ENCODE data around the gene IPMK.
"Not testable (repeated sequence)": the region's sequence is repeated elsewhere in the genome, so short reads cannot be mapped to it uniquely, and the experiment has no call there.

Gene IPMK

DNA sequence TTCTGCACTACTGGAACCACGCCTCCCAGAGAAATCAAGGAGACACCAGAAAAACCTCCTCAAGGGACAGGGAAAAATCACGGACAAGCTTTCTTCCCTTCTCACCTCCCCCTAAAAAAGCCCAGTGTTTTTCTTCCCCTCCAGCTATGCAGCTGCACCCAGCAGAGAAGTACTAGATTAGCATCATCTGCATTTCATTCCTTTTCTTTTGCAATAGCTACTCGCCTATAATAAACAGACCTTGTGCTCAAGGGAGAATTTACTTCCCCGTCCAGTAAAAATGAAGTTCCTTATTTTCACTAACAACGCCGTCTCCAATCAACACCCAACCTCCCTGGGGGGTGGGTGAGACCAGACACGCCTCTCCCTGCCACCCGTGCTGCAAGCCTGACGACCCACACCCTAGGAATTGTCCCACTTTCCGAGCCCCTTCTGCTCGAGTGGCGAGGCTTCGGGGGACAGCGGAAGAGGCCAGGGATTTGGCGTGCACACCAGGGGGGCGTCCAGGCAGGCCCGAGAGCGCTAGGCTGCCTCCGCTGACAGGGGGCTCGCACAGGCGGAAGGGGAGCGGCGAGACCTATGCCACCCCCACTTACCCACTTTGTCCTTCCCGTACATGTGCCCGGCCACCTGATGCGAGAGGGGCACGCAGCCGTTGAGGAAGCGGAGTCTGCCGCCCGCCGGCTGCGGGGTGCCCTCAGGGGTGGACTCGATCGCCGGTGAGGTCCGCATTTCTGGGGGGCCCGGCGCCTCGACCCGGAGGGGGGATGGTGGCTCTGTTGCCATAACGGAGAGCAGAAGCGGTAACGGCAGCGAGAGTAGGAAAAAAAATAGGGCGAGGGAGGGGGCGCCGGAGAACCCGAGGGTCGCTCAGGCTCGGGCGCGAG, 625 bp downstream of the IPMK start:
- no peak for DNase-seq (ENCODE audit: low read depth)

DNA sequence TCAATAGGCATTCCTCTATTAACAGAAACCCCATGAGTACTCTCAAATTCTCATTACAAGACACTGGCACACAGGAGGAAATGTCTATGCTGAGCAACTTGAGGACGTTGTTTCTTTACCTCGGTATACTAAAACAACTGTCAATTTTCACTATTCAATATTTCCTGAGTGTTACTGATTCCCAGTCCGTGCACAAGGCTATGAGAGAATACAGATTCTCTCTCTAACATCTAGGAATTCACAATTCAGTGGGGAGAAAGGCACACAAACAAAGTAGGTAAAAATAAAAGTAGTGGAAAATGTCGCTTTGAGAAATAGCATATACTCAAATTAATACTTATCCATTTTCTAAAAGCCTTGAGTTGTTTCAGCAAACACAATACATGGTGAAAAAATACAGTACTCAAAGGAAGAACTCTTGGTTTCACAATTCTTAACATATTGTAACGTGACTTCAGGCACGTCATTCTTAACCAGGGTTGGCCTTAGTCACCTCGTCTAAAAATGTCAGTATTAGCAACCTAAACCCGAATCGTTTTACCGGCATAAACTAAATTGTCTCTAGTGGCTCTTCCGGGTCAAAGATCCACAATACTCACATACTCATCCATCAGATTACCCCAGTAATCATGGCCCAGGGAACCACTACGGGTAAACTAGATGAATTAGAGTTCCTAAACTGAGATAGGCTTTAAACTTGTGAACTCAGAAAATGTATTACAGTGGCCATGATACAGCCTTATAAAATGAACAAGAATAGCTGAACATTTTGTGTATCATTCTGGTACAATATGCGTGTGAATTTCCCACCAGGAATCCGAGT, 1.5 kb downstream of the IPMK start:
- no peak for DNase-seq (ENCODE audit: low read depth)

DNA sequence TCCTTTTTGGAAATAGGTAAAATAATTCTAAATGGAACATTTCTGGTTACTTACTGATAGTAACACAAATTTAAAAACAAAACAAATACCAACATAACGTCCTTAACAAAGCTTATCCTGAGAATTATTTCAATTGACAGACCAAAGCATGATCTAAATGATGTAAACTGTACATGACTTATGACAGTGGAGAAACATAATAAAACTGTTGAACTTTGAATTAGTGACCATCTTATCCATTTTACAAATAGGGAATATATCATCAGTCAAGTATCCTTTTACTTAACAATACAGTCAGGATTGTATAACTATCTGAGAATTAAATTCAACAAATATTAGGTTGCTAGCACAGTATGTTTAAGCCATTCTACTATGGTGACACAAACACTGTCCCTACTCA, 2.4 kb downstream of the IPMK start:
- DNase-seq (ENCODE audit: low read depth): no peak

DNA sequence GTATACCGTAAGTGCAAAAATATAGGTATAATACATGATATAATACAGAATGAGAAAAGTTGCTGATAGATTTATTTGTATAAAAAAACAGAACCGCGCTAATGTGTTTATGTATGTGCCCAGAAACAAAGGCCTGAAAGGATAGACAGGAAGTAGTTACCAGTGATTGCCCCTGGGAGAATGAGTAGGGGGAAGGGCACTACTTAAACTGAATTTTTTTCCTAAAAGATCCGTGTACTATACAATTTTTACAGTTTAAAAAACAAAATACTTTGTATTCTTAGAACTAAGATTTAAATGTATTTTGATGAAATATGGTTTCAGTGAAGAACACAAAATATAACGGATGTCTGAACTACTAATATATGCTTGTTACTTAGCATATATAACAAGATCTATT, 2.9 kb downstream of the IPMK start:
- no peak for DNase-seq (ENCODE audit: low read depth)

DNA sequence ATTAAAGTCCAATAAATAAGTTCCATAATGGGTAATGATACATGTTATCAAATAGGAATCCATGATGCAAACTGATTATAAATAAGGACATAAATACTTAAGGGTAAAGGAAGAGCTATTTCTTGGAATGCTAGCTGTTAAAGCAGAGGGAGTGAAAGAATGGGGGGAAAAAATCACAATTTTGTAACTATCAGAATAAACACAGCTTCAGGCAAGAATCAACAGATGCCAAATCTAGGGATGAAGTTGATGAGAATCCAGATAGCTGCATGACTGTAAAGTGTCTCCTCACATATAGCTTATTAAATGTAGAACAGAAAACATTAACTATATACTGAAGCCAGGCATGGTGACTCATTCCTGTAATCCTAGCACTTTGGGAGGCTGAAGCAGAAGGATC, 4.9 kb downstream of the IPMK start:
- DNase-seq (ENCODE audit: low read depth): no peak

GRCh38 chr10:58260334-58260733, 7.4 kb downstream of the IPMK start:
- DNase-seq (ENCODE audit: low read depth): no peak

DNA sequence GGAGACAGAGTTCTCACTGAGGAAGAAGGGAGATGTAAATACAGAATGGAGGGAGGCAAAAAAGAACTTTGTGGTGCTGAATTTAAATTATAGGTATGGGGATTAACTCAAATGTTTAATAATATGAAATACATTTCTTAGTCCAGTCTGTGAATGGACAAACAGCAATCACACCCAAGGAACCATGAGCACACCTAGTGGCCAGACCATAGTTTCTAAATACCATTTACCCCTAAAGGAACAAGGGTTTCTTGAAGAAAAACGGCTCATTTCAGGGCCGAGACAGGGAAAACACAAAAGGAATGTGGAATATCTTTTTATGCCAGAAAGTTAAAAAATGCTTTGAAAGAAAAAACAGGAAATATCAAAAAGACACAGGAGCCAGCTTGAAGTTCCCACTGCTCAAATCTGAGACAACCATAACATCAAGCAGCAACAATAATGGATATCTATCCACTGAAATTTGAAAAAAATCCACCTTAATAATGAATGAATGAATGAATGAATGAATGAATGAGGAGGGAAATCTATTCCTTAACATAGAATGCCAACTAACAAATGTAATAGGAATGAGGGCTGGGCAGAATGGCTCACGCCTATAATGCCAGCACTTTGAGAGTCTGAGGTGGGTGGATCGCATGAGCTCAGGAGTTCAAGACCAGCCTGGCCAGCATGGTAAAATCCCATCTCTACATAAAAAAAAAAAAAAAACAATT, 8.6 kb downstream of the IPMK start:
- no peak for DNase-seq (ENCODE audit: low read depth)

- DNase-seq (ENCODE audit: low read depth): not testable (repeated sequence)
Measured at GRCh38 chr10:58256013-58256780, 11.5 kb downstream of the IPMK start.

DNA sequence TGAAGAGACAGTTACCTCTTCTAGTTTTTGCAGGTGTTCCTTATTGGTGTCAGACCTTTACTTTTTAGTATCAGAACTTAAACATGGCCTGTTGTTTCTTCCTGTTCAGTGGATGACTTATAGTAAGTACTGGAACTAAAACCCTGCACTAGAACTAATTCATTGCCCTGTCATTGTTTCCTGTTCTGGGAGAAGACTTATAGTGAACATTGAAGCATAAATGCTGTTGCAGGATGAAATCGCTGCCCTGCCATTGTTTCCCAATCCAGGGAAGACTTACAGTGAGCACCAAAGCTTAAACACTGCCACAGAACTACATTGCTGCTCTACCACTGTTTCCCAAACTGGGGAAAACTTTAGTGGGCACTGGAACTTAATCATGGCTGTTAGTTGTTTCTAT, 13.1 kb downstream of the IPMK start:
- no peak for DNase-seq (ENCODE audit: low read depth)

GRCh38 chr10:58253184-58253583, 14.5 kb downstream of the IPMK start:
- DNase-seq (ENCODE audit: low read depth): no peak

- DNase-seq (ENCODE audit: low read depth): not testable (repeated sequence)
Measured at GRCh38 chr10:58244666-58245065, 23.0 kb downstream of the IPMK start.

GRCh38 chr10:58244242-58244641, 23.5 kb downstream of the IPMK start:
- DNase-seq (ENCODE audit: low read depth): not testable (repeated sequence)

GRCh38 chr10:58243801-58244200, 23.9 kb downstream of the IPMK start:
- not testable (repeated sequence) for DNase-seq (ENCODE audit: low read depth)

DNA sequence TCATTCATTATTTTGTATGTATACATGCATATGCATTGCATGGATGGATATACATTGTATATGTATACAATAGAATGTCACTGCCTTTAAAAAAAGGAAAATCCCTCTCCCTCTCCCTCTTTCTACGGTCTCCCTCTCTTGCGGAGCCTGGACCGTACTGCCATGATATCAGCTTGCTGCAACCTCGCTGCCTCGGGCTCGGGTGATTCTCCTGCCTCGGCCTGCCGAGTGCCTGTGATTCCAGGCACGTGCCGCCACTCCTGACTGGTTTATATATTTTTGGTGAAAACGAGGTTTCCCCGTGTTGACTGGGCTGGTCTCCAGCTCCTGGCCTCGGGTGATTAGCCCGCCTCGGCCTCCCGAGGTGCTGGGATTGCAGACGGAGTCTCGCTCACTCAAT, 24.4 kb downstream of the IPMK start:
- no peak for DNase-seq (ENCODE audit: low read depth)

DNA sequence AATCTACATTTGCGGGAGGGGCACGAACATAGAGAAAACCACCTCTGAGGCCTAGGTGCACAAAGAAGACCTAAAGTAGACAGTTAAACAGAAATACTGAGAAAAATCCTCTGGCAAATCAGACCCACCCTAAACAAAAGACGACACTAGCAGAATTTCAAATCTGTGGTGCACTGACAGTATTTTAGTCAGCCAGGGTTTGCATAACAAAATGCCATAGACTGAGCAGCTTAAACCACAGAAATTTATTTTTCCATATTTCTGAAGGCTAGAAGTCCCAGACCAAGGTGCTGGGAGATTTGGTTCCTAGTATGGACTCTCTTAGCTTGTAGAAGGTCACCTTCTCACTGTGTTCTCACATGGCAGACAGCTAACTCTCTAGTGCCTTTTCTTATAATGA, 26.3 kb downstream of the IPMK start:
- no peak for DNase-seq (ENCODE audit: low read depth)

DNA sequence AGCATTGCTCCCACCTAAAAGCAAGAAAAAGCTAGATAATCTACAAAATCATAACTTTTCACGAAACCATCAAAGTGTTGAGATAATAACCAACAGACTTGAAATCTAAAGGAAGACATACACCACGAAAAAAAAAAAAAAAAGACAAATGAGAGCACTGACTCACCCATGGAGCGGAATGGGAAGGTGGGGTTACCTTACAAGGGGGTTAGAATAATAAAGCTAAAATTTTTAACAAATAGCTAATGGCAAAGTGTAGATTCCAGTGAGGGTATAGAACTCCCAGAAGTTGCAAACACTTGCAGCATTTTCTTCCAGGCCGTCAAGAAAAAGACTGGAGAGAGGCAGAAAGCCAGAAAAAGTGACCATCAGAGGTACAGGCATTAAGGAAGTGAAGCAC, 27.2 kb downstream of the IPMK start:
- no peak for DNase-seq (ENCODE audit: low read depth)

GRCh38 chr10:58239561-58240169, 28.0 kb downstream of the IPMK start:
- no peak for DNase-seq (ENCODE audit: low read depth)

DNA sequence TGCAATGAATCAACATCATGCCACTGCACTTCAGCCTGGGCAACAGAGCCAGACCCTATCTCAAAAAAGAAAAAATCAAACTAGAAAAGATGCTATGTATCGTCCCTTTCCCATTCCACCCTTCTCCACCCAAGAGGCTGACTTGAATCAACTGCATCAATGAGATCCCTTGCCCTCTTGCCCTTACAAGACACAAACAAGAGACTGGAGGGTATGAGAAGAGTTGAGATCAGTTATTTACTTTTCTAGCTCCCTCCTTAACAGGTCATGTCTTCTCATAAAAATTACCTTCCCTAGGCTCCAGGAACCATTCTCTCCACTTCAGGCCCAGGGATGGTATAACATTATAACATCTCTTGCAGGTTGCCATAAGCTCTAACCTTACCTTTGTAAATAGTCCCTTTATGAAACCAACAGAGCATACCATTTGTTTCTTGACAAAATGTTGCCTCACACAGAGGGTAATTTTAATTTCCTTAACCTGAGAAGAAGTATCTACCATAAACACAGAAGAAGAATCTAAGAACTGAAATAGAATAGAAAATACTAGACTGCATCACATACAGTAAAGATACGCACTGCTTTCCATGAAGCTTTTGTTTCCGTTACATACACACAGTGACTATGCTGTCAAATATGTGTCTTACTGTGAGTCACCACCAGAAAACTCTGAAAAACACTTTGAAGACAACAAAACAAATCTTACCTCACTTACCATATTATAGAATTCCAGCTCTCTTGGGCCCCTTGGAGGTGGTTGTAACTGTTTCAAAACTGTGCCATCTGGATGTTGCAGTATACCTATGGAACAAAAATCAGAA, 30.5 kb downstream of the IPMK start:
- DNase-seq (ENCODE audit: low read depth): no peak

DNA sequence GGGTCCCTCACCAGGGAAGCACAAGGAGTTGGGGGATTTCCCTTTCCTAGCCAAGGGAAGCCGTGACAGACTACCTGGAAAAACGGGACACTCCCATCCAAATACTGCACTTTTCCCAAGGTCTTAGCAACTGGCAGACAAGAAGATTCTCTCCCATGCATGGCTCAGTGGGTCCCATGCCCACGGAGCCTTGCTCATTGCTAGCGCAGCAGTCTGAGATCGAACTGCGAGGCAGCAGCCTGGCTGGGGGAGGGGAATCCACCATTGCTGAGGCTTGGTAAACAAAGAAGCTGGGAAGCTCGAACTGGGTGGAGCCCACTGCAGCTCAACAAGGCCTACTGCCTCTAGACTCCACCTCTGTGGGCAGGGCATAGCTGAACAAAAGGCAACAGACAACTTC, 37.8 kb downstream of the IPMK start:
- DNase-seq (ENCODE audit: low read depth): not testable (repeated sequence)

- DNase-seq (ENCODE audit: low read depth): no peak
Measured at GRCh38 chr10:58225654-58226053, 42.0 kb downstream of the IPMK start.
